Tibial nerve (tissue), 4 donors: Measurements from ENCODE around the gene FBXL2. TPM values are rescaled to one million over a fixed set of nuclear protein-coding genes. Genes with fewer than 3 reads are reported as not detected.

ENCODE experiments used
- DNase-seq, 2 donors: peaks; one replicate each; pipeline ENCODE4 v3.0.0-alpha.2; 2019; ENCODE audit warnings: low spot score in 2 of 2
- H3K27ac ChIP-seq, 4 donors: fragments of 200-600 bp; sonication (generic) in 3 of 4; one replicate each; pipeline ENCODE4 v1.5.1; 2017 to 2019; ENCODE audit warnings: mild to moderate bottlenecking in 1 of 4
- H3K27me3 ChIP-seq, 2 donors: fragments of 200-600 bp; sonication (generic) in 1 of 2; one replicate each; pipeline versions ENCODE4 v1.5.1 to v1.6.0; 2017 to 2019
- H3K36me3 ChIP-seq, 3 donors: fragments of 200-600 bp; sonication (generic); one replicate each; pipeline ENCODE4 v1.5.1; 2018 to 2019
- H3K4me1 ChIP-seq, 4 donors: fragments of 200-600 bp; sonication (generic) in 3 of 4; one replicate each; pipeline ENCODE4 v1.5.1; 2017 to 2019
- H3K4me3 ChIP-seq, 4 donors: fragments of 200-600 bp; sonication (generic) in 3 of 4; one replicate each; pipeline ENCODE4 v1.5.1; 2017 to 2019; ENCODE audit warnings: mild to moderate bottlenecking in 1 of 4, moderate library complexity in 1 of 4
- H3K9me3 ChIP-seq, 4 donors: fragments of 200-600 bp; sonication (generic) in 3 of 4; one replicate each; pipeline ENCODE4 v1.5.1; 2017 to 2019
- CTCF ChIP-seq, 5 experiments: fragments of 200-600 bp in 3 of 5; fragments of 450-650 bp in 2 of 5; sonication (generic) in 3 of 5; IDR thresholded peaks; one replicate each; pipeline ENCODE4 v1.5.1; 2016 to 2019; ENCODE audit warnings: antibody characterized with exemption in 5 of 5, mild to moderate bottlenecking in 3 of 5, moderate library complexity in 2 of 5
- EP300 ChIP-seq, 2 donors: sonication (generic); formaldehyde crosslinking; IDR thresholded peaks; one replicate each; pipeline ENCODE4 v1.6.1; 2017; ENCODE audit warnings: antibody characterized with exemption in 2 of 2, mild to moderate bottlenecking in 1 of 2
- POLR2A ChIP-seq, 2 donors: fragments of 450-650 bp; IDR thresholded peaks; one replicate each; pipeline ENCODE4 v1.6.1; 2017; ENCODE audit warnings: antibody characterized with exemption in 2 of 2, mild to moderate bottlenecking in 2 of 2, moderate library complexity in 2 of 2
- WGBS, 2 donors: methylation state at CpG; one replicate each; pipeline ENCODE4 v1.1.5; 2018; 5-methylcytosine and 5-hydroxymethylcytosine counted together
- total RNA-seq, 4 donors: library from RNA; depleted of rRNA; stranded (reverse); fragments of >200 nt; gene quantifications; one replicate each; pipeline ENCODE4 v1.1.0, GENCODE V29; 2016

Gene FBXL2
- total RNA-seq, 4 donors from 2014 or later, result 14.7 to 21.2 (median 17.2) TPM

DNA sequence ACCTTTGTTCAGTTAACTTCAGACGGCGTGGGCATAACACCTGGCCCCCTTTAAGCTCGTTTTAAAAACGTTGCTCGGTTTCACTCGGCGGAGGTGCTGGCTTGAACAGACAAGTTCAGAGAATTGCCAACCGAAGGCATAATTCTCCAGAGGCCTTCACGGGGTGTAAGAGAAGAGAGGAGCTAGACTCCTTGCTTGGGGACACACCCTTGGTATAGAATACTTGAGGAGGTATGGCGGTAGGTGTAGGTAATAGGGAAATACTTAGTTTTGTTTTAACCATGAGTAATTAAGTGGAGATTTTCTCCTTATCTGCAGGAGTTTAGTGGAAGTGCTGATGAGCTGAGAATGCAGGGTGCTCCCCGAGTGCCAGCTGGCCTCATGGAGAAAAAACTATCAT is 921 bp downstream of the FBXL2 start:
- peaks cover 0 to 6% (median 0%) of the 10 kb centered on the region in 4 donors for H3K9me3 ChIP-seq
- no peak for DNase-seq
- peaks cover 0 to 19% (median 0%) of the 10 kb centered on the region in 4 donors for H3K4me1 ChIP-seq
- H3K27me3 ChIP-seq, result no peaks in the 10 kb centered on the region
- H3K27ac ChIP-seq, result peak overlapping the region in 2 of 4 donors; percentile 69 to 84
- peak overlapping the region; percentile 58 to 84 (median 73) for H3K4me3 ChIP-seq
- 9 to 15% methylated on average over 11 of the region's 11 CpGs for WGBS, 2 donors
- no peaks in the 10 kb centered on the region for H3K36me3 ChIP-seq
- TF ChIP-seq EP300 (IDR thresholded peaks at IDR 0.05) (no peak), POLR2A (IDR thresholded peaks at IDR 0.05) (no peak), CTCF (IDR thresholded peaks at IDR 0.05) (no peak)

GRCh38 chr3:33287672-33288282 is 10.5 kb downstream of the FBXL2 start:
- Histone ChIP-seq H3K27me3 (no peaks in the 10 kb centered on the region), H3K36me3 (peaks cover 0 to 15% (median 0%) of the 10 kb centered on the region in 3 donors), H3K4me3 (no peak overlapping the region), H3K4me1 (no peaks in the 10 kb centered on the region), H3K27ac (no peak overlapping the region), H3K9me3 (peaks cover 0 to 52% (median 6%) of the 10 kb centered on the region in 4 donors)
- TF ChIP-seq CTCF (IDR thresholded peaks at IDR 0.05) (no peak), POLR2A (IDR thresholded peaks at IDR 0.05) (no peak), EP300 (IDR thresholded peaks at IDR 0.05) (no peak)
- no peak for DNase-seq
- 93 to 94% methylated on average over 1 of the region's 1 CpG for WGBS, 2 donors

GRCh38 chr3:33299395-33300081 is 22.3 kb downstream of the FBXL2 start:
- no peaks in the 10 kb centered on the region for H3K4me1 ChIP-seq
- DNase-seq, result no peak
- 51 to 69% methylated on average over 3 of the region's 3 CpGs for WGBS, 2 donors
- no peak overlapping the region for H3K4me3 ChIP-seq
- no peaks in the 10 kb centered on the region for H3K27me3 ChIP-seq
- H3K27ac ChIP-seq, result peak overlapping the region in 3 of 4 donors; percentile 58 to 71 (median 60)
- TF ChIP-seq CTCF (IDR thresholded peaks at IDR 0.05) (no peak), EP300 (IDR thresholded peaks at IDR 0.05) (no peak), POLR2A (IDR thresholded peaks at IDR 0.05) (no peak)
- no peaks in the 10 kb centered on the region for H3K36me3 ChIP-seq
- no peaks in the 10 kb centered on the region for H3K9me3 ChIP-seq

DNA sequence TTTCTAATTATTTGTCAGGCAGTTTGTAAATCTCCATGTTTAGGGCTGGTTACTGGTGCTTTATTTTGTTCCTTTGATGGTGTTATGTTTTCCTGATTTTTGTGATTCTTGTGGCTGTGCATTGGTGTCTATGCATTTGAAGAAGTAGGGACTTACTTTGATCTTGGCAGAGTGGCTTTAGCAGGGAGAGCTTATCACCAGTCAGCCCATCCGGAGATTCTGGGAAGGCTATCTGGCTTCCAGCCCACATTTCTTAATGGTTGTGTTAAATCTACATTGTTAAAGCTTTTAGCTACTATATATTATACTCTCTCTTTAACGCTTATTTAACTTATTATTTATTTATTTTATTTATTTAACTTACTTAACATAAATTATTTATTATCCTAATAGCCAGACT is 35.1 kb downstream of the FBXL2 start:
- no peak overlapping the region for H3K4me3 ChIP-seq
- no peaks in the 10 kb centered on the region for H3K4me1 ChIP-seq
- H3K27ac ChIP-seq, result no peak overlapping the region
- no peak for TF ChIP-seq POLR2A (IDR thresholded peaks at IDR 0.05)
- peaks cover 0 to 19% (median 8%) of the 10 kb centered on the region in 4 donors for H3K9me3 ChIP-seq
- 77 to 85% methylated on average over 2 of the region's 2 CpGs for WGBS, 2 donors
- H3K27me3 ChIP-seq, result no peaks in the 10 kb centered on the region
- DNase-seq, result no peak
- H3K36me3 ChIP-seq, result peaks cover 0 to 20% (median 0%) of the 10 kb centered on the region in 3 donors

GRCh38 chr3:33313331-33313730 is 36.1 kb downstream of the FBXL2 start:
- Histone ChIP-seq H3K4me1 (no peaks in the 10 kb centered on the region), H3K4me3 (no peak overlapping the region), H3K27me3 (no peaks in the 10 kb centered on the region), H3K9me3 (peaks cover 0 to 19% (median 8%) of the 10 kb centered on the region in 4 donors), H3K27ac (no peak overlapping the region), H3K36me3 (peaks cover 0 to 20% (median 0%) of the 10 kb centered on the region in 3 donors)
- TF ChIP-seq EP300 (IDR thresholded peaks at IDR 0.05), result no peak
- no peak for TF ChIP-seq CTCF (IDR thresholded peaks at IDR 0.05)
- no peak for TF ChIP-seq POLR2A (IDR thresholded peaks at IDR 0.05)
- DNase-seq, result no peak
